Heart right ventricle (tissue), 16 donors: ENCODE results near the gene CUBN. TPM values are rescaled to one million over a fixed set of nuclear protein-coding genes. Genes with fewer than 3 reads are reported as not detected.

ENCODE experiments used
- ATAC-seq, 8 donors: fragments of 200-7000 bp; cut with Tn5 transposase; one replicate each; pipeline ENCODE4 v1.9.1; 2020; ENCODE audit warnings: mild to moderate bottlenecking in 8 of 8, moderate library complexity in 8 of 8, moderate number of reproducible peaks in 1 of 8
- DNase-seq, 2 donors: peaks; one replicate each; pipeline ENCODE4 v3.0.0-alpha.2; 2020
- H3K27ac ChIP-seq, 10 donors: fragments of 200-600 bp; sonication (generic) in 2 of 10; one replicate each; pipeline versions ENCODE4 v1.5.0 to v1.8.0; 2020 to 2022; ENCODE audit warnings: mild to moderate bottlenecking in 3 of 10
- H3K27me3 ChIP-seq, 7 donors: fragments of 200-600 bp; one replicate each; pipeline ENCODE4 v1.8.0; 2021 to 2022; ENCODE audit warnings: mild to moderate bottlenecking in 2 of 7
- H3K36me3 ChIP-seq, 9 donors: fragments of 200-600 bp; sonication (generic) in 1 of 9; one replicate each; pipeline versions ENCODE4 v1.5.0 to v1.8.0; 2020 to 2022; ENCODE audit warnings: mild to moderate bottlenecking in 2 of 9
- H3K4me1 ChIP-seq, 9 donors: fragments of 200-600 bp; sonication (generic) in 1 of 9; one replicate each; pipeline versions ENCODE4 v1.5.0 to v1.8.0; 2020 to 2022; ENCODE audit warnings: mild to moderate bottlenecking in 4 of 9
- H3K4me3 ChIP-seq, 10 donors: fragments of 200-600 bp; sonication (generic) in 2 of 10; one replicate each; pipeline versions ENCODE4 v1.5.0 to v1.8.0; 2020 to 2022; ENCODE audit warnings: mild to moderate bottlenecking in 7 of 10, moderate library complexity in 2 of 10
- H3K9me3 ChIP-seq, 11 donors: fragments of 200-600 bp in 10 of 11; sonication (generic) in 2 of 11; one replicate each; pipeline versions ENCODE4 v1.5.0 to v1.8.0; 2013 to 2022; ENCODE audit warnings: mild to moderate bottlenecking in 2 of 11, control low read depth in 1 of 11, moderate library complexity in 1 of 11
- CTCF ChIP-seq, 9 donors: fragments of 200-600 bp; sonication (generic) in 2 of 9; IDR thresholded peaks; one replicate each; pipeline versions ENCODE4 v1.5.0 to v1.8.0; 2021 to 2022; ENCODE audit warnings: antibody characterized with exemption in 9 of 9, mild to moderate bottlenecking in 5 of 9, moderate library complexity in 1 of 9
- WGBS, 2 donors: extraction: QIAGEN DNeasy Blood & Tissue Kit; methylation state at CpG; one replicate each; pipeline ENCODE4 v1.1.7; 2013; ENCODE audit warnings: inconsistent platforms in 1 of 2; 5-methylcytosine and 5-hydroxymethylcytosine counted together
- intact Hi-C, 10 donors: fragments of 100-400 bp; cut with DNase I; formaldehyde crosslinking; loops; one replicate each; pipeline versions ENCODE4 v1.11.1 to v1.14.2; 2022
- polyA plus RNA-seq, 2 donors: library from polyadenylated mRNA; stranded (reverse); fragments of 200-250 nt; gene quantifications; one replicate each; pipeline ENCODE4 v1.2.3, GENCODE V29; 2013
- total RNA-seq, 10 donors: library from RNA; stranded (reverse); fragmentation: NEBNext Ultra II Directional in 3 of 10; extraction: Animal tissue kit (Norgen Biotek cat#: 25700) in 3 of 10; gene quantifications; one replicate each; pipeline versions ENCODE4 v1.2.1 to v1.2.4, GENCODE V29; 2021 to 2023
- donor health status: Arrhythmogenic right ventricular cardiomyopathy.
- donor health status: ischemic (EF 13 %, LVEDD 7.1; RV severe dilation, severe dysfunction).
- donor health status: healthy with polysubstance abuse.
- donor health status: DM: no; HTN: yes; CAD: no.
- donor health status: DM: no; HTN: no; CAD: no.
- donor health status: ischemic (EF 25% LVEDD 6.9; RV normal size, moderate dysfunction).
- donor health status: ischemic (EF 25% LVEDD 5.7; RV mildly dilated, moderate dysfunction).
- donor health status: healthy.
- donor health status: DM: yes; HTN: yes; CAD: no.
- donor health status: Ischemic cardiomyopathy.
- donor health status: ischemic (EF 35%, LVEDD 5.7; RV mildly dilated, moderate dysfunction).
- donor health status: nonischemic (EF 11% LVEDD 7.7; RV severe dilation, severe dysfunction).
- donor health status: DM: yes; HTN: yes; CAD: no.
- donor health status: PGD.
- donor health status: ischemic (EF 29% LVEDD 5.4; RV normal size, mild dysfunction).
- donor health status: nonischemic (EF 23%, LVEDD 6.1; RV moderate dilation, normal function).

CUBN gene
- total and polyA plus RNA-seq, 12 donors: 0.13 to 1.2 (median 0.42) TPM

GRCh38 chr10:16799621-16800020 is 330.0 kb downstream of the CUBN start:
- Histone ChIP-seq H3K4me1 (peaks cover 6 to 46% (median 27%) of the 10 kb centered on the region in 9 donors), H3K4me3 (no peak overlapping the region)

GRCh38 chr10:16798571-16798970 is 331.0 kb downstream of the CUBN start:
- Histone ChIP-seq H3K9me3 (no peaks in the 10 kb centered on the region), H3K4me3 (no peak overlapping the region), H3K27me3 (no peaks in the 10 kb centered on the region), H3K4me1 (peaks cover 6 to 41% (median 25%) of the 10 kb centered on the region in 9 donors), H3K36me3 (peaks cover 0 to 5% (median 0%) of the 10 kb centered on the region in 9 donors), H3K27ac (no peak overlapping the region)
- no peak for TF ChIP-seq CTCF (IDR thresholded peaks at IDR 0.05)
- 87 to 92% methylated on average over 5 of the region's 5 CpGs for WGBS, 2 donors
- intact Hi-C loops: no loop called here
- DNase-seq (no peak), ATAC-seq (no peak)

More at GRCh38 chr10:16799621-16800020, 330.0 kb downstream of the CUBN start:
- no peaks in the 10 kb centered on the region for H3K27me3 ChIP-seq
- DNase-seq (no peak), ATAC-seq (peak in 6 of 8 donors; percentile 20 to 81 (median 45))
- 52 to 61% methylated on average over 8 of the region's 8 CpGs for WGBS, 2 donors
- peaks cover 0 to 6% (median 0%) of the 10 kb centered on the region in 11 donors for H3K9me3 ChIP-seq
- TF ChIP-seq CTCF (IDR thresholded peaks at IDR 0.05): no peak
- intact Hi-C loops: loop anchor here in 5 of 10 donors (5.0 to 10.0 kb wide), 3 partner anchors 362 to 895 kb away; partner anchors contain the start of gene PTER (in 1 of the 5)
- no peak overlapping the region for H3K27ac ChIP-seq
- H3K36me3 ChIP-seq: peaks cover 0 to 4% (median 0%) of the 10 kb centered on the region in 9 donors

GRCh38 chr10:16795410-16796073 is 334.1 kb downstream of the CUBN start:
- Histone ChIP-seq H3K36me3 (peaks cover 0 to 5% (median 0%) of the 10 kb centered on the region in 9 donors), H3K4me3 (no peak overlapping the region), H3K9me3 (no peaks in the 10 kb centered on the region), H3K27ac (no peak overlapping the region), H3K4me1 (peaks cover 0 to 33% (median 18%) of the 10 kb centered on the region in 9 donors), H3K27me3 (no peaks in the 10 kb centered on the region)
- DNase-seq (no peak), ATAC-seq (no peak)
- TF ChIP-seq CTCF (IDR thresholded peaks at IDR 0.05): no peak
- intact Hi-C loops: no loop called here
- WGBS, 2 donors: 73 to 96% methylated on average over 9 of the region's 9 CpGs

- H3K27me3 ChIP-seq: no peaks in the 10 kb centered on the region
- no peak for DNase-seq
- H3K4me3 ChIP-seq: no peak overlapping the region
- WGBS, 2 donors: 100% methylated on average over 1 of the region's 1 CpG
- H3K27ac ChIP-seq: no peak overlapping the region
- H3K36me3 ChIP-seq: peaks cover 0 to 5% (median 0%) of the 10 kb centered on the region in 9 donors
- H3K9me3 ChIP-seq: no peaks in the 10 kb centered on the region
- intact Hi-C loops: no loop called here
- no peak for TF ChIP-seq CTCF (IDR thresholded peaks at IDR 0.05)
- no peak for ATAC-seq
- H3K4me1 ChIP-seq: peaks cover 0 to 34% (median 5%) of the 10 kb centered on the region in 9 donors
Observed at GRCh38 chr10:16794005-16794404, 335.6 kb downstream of the CUBN start.
